SK-N-MC (cell line): ENCODE data around the gene KIF2B.

ENCODE experiments used
- EZH2 ChIP-seq: fragments of 200-600 bp; sonication (generic); IDR thresholded peaks from one replicate; pipeline ENCODE4 v1.6.1; 2017; ENCODE audit warnings: antibody characterized with exemption
- FOXP2 ChIP-seq: optimal IDR thresholded peaks from 2 replicates; pipeline ENCODE3; 2011; ENCODE audit warnings: mild to moderate bottlenecking, moderate library complexity; ENCODE audit not compliant: insufficient read depth; ENCODE audit errors: extremely low read length, control extremely low read depth
- POLR2AphosphoS5 ChIP-seq: IDR thresholded peaks from 2 replicates; pipeline ENCODE4 v1.6.1; 2012; ENCODE audit warnings: mild to moderate bottlenecking, low read depth, low read length, borderline replicate concordance

- TF ChIP-seq EZH2 = no peak
- TF ChIP-seq POLR2AphosphoS5 = no peak
- TF ChIP-seq FOXP2 = no peak
These were observed 29.7 kb upstream of the KIF2B start for GRCh38 chr17:53792997-53793396.
